Inferior parietal cortex (tissue), 1 donor: ENCODE data around the gene TP53TG3B.
"Not testable (repeated sequence)": the region's sequence is repeated elsewhere in the genome, so short reads cannot be mapped to it uniquely, and the experiment has no call there.

Source experiments
- DNase-seq: peaks from one replicate; pipeline ENCODE4 v3.0.0-alpha.2; 2016; ENCODE audit errors: extremely low spot score

TP53TG3B gene

GRCh38 chr16:33360541-33360940, at the start of gene TP53TG3B:
TP53TG3B (plus strand) TSS chr16:33360841; CDS start chr16:33360909, 68 bp downstream.
- not testable (repeated sequence) for DNase-seq

GRCh38 chr16:33336226-33337012, 24.2 kb upstream of the TP53TG3B start:
- DNase-seq, result not testable (repeated sequence)

GRCh38 chr16:33337627-33338542, 22.8 kb upstream of the TP53TG3B start:
- not testable (repeated sequence) for DNase-seq

- DNase-seq, result not testable (repeated sequence)
Observed at GRCh38 chr16:33338543-33338951, 22.1 kb upstream of the TP53TG3B start.

- DNase-seq, result not testable (repeated sequence)
Observed at GRCh38 chr16:33339093-33340061, 21.3 kb upstream of the TP53TG3B start.
